Astrocyte of the spinal cord (primary cell): ENCODE data around the gene TSNAX.
A peak's percentile ranks its signal among the peaks of the same experiment; 100 is the strongest.
"Not testable (repeated sequence)": the region's sequence is repeated elsewhere in the genome, so short reads cannot be mapped to it uniquely, and the experiment has no call there.

ENCODE experiments used
- DNase-seq: peaks from one replicate; pipeline ENCODE4 v3.0.0; 2011; ENCODE audit warnings: low read depth, low spot score
- H3K4me3 ChIP-seq: 2 replicates; pipeline ENCODE4 v1.5.1; 2011; ENCODE audit warnings: low read depth, mild to moderate bottlenecking, low read length, moderate library complexity
- in situ Hi-C: cut with HindIII; loops from 2 replicates; pipeline ENCODE4 v1.10.0; 2017; ENCODE audit warnings: low sequenced_read_pairs
- TF ChIP-seq, protein P1 (sequence below): IDR thresholded peaks from 2 replicates; pipeline ENCODE4 v1.5.1; 2012; ENCODE audit warnings: low read depth, mild to moderate bottlenecking, low read length, inconsistent platforms

The TSNAX gene

DNA sequence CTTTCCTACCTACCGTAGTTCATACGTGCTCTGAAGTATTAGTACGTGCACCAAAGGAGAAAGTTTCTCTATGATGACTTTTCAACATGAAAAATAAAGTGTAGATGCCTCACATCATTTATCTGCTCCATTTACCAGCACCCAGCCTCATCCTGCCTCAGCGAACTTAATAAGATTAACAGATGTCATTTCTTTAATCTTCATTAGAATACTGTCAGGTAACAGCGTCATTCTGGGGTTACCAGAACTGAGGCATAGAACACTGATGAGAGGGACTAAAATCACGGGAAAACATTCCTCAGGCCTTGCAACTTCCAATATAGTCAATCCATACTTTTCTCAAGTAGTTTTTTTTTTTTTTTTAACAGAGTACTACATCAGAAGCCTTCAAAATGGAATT, 54.9 kb downstream of the TSNAX start:
- no peak overlapping the region for H3K4me3 ChIP-seq
- no peak for DNase-seq
- in situ Hi-C loops: no loop called here
- TF ChIP-seq, protein P1, sequence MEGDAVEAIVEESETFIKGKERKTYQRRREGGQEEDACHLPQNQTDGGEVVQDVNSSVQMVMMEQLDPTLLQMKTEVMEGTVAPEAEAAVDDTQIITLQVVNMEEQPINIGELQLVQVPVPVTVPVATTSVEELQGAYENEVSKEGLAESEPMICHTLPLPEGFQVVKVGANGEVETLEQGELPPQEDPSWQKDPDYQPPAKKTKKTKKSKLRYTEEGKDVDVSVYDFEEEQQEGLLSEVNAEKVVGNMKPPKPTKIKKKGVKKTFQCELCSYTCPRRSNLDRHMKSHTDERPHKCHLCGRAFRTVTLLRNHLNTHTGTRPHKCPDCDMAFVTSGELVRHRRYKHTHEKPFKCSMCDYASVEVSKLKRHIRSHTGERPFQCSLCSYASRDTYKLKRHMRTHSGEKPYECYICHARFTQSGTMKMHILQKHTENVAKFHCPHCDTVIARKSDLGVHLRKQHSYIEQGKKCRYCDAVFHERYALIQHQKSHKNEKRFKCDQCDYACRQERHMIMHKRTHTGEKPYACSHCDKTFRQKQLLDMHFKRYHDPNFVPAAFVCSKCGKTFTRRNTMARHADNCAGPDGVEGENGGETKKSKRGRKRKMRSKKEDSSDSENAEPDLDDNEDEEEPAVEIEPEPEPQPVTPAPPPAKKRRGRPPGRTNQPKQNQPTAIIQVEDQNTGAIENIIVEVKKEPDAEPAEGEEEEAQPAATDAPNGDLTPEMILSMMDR: no peak

DNA sequence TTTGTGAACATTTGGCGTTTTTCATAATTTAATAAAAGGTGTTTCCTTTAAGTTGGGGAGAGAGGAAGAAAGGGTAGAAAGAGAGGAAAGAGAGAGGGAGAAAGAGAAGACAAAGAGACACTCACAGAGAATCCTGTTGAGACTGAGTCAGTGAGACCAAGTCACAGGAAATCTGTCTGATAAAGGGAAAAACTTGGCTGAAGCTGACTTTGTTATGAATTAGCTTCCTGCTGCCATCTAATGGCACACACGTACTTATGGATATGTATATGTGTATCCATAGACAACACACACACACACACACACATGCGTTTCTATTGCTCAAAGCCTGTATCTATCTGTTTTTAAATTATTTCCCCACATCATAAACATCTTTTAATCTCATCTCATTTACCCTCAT, 55.6 kb downstream of the TSNAX start:
- peak; percentile 68 for DNase-seq
- in situ Hi-C loops: no loop called here
- no peak overlapping the region for H3K4me3 ChIP-seq
- TF ChIP-seq, protein P1: peak; percentile 19

DNA sequence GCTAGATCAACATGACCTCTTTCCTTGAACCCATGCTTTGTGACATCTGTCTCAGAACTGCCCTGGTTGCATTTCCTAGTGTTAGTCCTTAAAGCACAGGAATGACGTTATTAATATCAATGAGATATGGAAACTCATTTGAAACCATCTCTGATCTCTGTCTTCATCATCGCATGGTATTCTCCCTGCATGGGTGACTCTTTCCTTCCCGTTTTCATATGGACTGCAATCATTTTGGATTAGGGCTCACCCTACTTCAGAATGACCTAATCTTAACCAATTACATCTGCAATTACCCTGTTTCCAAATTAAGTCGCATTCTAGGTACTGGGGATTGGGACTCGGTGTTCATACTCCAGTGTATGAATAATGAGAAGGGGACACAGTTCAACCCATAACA, 56.5 kb downstream of the TSNAX start:
- H3K4me3 ChIP-seq: no peak overlapping the region
- TF ChIP-seq, protein P1: no peak
- DNase-seq: no peak
- in situ Hi-C loops: no loop called here

DNA sequence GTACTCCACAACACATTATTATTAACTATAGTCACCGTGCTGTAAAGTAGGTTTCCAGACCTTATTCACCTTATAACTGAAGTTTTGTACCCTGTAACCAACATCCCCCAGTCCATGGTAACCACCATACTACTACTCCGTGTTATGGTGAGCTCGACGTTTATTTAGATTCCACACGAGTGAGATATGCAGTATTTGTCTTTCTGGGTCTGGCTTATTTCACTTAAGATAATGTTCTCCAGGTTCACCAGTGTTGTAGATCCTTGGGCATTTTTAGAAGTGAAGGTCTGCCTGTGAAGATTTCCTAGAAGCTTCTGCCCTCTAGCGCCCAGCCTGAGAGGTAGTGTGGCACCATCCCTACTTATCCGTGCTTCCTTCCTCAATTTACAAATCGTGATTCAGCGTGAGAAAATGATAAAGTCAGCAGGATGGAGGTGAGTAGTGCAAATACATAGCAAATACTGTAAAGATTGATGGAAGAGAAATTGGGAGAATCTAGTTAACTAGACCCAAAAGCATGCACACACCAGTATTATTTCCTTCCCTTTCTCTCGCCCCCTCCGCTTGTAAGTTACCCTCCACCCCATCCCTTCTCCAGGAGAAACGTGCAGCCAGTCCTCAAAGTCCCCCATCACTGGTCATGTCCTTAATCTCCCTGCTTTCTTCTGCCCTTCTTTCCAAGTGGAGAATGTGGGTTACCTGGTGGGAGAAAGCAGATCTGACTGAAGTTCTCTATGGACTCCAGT, 62.2 kb downstream of the TSNAX start:
- in situ Hi-C loops: no loop called here
- H3K4me3 ChIP-seq: no peak overlapping the region
- TF ChIP-seq, protein P1: peak; percentile 93
- DNase-seq: peak; percentile 76

DNA sequence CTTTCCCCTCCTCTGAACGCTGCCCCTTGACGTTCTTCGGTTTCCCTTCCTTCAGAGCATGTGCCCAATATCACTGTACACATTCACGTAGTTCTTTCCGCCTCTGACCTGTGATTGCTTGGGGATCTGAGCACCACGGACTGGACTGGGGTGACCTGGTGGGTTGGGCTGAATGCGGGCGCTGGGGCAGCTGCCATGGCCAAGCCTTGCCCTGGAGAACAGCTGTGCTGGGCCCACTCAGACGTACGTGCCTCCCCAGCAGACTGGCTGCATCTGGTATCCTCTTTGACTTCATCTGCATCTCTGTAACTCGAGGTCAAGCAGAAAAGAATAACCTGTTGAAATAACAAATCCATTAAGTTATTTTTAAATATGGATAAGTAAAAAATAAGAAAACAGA, 63.0 kb downstream of the TSNAX start:
- no peak overlapping the region for H3K4me3 ChIP-seq
- TF ChIP-seq, protein P1: no peak
- in situ Hi-C loops: no loop called here
- no peak for DNase-seq

DNA sequence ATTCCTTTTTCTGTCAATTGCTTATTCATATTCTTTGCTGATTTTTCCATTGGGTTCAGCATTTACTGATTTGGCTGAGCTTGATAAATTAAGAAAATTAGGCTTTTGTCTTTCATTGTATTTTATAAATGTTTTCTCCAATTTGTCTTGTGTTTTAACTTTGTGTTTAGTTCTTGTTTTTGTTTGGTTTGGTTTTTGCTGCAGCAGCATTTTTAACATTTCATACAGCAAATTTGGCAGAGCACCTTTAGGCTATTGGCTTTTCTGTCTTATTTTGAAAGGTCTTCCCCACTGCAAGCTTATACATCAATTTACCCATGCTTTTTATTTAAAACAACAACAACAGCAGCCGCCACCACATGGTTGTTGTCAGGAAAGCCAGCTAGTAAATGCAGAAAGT, 64.3 kb downstream of the TSNAX start:
- H3K4me3 ChIP-seq: no peak overlapping the region
- TF ChIP-seq, protein P1: no peak
- in situ Hi-C loops: no loop called here
- DNase-seq: no peak

DNA sequence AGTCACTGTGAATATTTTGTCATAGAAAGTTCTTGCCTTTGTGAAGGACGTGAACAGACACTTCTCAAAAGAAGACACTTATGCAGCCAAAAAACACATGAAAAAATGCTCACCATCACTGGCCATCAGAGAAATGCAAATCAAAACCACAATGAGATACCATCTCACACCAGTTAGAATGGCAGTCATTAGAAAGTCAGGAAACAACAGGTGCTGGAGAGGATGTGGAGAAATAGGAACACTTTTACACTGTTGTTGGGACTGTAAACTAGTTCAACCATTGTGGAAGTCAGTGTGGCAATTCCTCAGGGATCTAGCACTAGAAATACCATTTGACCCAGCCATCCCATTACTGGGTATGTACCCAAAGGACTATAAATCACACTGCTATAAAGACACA, 64.8 kb downstream of the TSNAX start:
- DNase-seq, in situ Hi-C loops, H3K4me3 ChIP-seq: not testable (repeated sequence)
